ENCODE data around the gene ZNF646.

The ZNF646 gene, protein sequence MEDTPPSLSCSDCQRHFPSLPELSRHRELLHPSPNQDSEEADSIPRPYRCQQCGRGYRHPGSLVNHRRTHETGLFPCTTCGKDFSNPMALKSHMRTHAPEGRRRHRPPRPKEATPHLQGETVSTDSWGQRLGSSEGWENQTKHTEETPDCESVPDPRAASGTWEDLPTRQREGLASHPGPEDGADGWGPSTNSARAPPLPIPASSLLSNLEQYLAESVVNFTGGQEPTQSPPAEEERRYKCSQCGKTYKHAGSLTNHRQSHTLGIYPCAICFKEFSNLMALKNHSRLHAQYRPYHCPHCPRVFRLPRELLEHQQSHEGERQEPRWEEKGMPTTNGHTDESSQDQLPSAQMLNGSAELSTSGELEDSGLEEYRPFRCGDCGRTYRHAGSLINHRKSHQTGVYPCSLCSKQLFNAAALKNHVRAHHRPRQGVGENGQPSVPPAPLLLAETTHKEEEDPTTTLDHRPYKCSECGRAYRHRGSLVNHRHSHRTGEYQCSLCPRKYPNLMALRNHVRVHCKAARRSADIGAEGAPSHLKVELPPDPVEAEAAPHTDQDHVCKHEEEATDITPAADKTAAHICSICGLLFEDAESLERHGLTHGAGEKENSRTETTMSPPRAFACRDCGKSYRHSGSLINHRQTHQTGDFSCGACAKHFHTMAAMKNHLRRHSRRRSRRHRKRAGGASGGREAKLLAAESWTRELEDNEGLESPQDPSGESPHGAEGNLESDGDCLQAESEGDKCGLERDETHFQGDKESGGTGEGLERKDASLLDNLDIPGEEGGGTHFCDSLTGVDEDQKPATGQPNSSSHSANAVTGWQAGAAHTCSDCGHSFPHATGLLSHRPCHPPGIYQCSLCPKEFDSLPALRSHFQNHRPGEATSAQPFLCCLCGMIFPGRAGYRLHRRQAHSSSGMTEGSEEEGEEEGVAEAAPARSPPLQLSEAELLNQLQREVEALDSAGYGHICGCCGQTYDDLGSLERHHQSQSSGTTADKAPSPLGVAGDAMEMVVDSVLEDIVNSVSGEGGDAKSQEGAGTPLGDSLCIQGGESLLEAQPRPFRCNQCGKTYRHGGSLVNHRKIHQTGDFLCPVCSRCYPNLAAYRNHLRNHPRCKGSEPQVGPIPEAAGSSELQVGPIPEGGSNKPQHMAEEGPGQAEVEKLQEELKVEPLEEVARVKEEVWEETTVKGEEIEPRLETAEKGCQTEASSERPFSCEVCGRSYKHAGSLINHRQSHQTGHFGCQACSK (N-terminal part only)

DNA sequence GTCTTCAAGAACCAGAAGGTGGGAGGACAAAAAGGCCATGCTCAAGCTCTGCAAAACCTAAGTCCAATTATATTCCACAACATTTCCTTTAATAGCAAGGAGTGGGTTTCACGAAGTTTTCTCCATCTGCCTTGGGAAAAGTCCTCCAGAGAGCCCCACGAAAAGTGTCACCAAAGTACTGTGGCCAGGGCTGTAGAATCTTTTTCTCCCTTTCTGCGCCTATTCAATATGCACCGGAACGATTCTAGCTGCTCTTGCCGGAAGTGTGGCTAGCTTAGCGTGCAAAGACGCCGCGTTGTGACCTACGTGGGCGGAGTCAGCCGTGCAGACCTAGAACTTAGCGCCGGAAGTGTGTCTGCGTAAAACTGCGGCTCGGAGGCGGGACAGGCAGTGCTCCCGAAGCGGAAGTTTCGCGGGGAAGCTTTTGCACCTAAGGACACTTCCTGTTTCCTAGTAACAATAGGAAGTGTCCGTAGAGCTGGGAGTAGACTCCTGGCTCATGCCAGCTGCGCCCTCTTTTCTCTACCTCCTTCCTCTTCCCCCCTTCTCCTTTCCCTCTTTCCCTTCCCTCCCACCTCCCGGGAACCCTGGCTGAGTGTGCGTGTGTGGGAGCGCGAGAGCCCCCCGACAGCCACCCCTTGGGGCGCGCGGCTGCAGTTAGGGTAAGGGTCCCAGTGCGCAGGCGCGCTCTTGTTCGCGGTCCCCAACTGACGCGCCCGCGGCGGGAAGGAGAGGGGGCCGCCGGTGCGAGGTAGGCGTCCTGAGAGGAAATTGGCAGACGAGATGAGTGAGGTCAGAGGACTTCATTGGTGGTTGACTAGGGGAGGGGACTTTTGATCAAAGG is at the start of gene ZNF646, which contains the start of gene ZNF668:
ZNF646 (plus strand) TSS at position 453 of the 844 bp plus-strand sequence. CDS start 1,903 bp downstream, outside the sequence.
ZNF668 (minus strand) TSS at position 271 of the 844 bp plus-strand sequence. CDS start 9,781 bp downstream, outside the sequence.
- DNase-seq, result peak; percentile 98

DNA sequence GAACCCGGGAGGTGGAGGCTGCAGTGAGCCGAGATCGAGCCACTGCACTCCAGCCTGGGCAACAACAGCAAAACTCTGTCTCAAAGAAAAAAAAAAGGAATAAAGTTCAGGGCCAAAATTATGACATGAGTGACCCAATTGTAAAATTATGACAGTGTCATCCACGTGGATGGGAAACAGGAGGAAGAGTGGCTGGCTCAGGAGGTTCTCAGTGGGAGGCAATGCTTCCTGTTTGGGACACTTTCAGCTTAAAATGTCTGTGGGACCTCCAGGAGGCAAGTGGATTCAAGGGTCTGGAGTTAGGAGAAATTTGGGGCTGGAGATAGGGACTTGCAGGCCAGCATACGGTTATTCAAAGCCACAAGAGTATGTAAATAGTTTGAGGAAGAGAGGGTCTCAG is 48.9 kb upstream of the ZNF646 start:
- no peak for DNase-seq

- DNase-seq, result no peak
These were observed 45.0 kb upstream of the ZNF646 start for GRCh38 chr16:31029272-31029671.

- no peak for DNase-seq
These were observed 42.9 kb upstream of the ZNF646 start for GRCh38 chr16:31031276-31031675.

GRCh38 chr16:31032736-31033708 is 41.2 kb upstream of the ZNF646 start, which contains the start of gene STX4:
Gene STX4 (plus strand): TSS chr16:31033558. CDS start chr16:31033806, 248 bp downstream.
- DNase-seq, result peak; percentile 99

DNA sequence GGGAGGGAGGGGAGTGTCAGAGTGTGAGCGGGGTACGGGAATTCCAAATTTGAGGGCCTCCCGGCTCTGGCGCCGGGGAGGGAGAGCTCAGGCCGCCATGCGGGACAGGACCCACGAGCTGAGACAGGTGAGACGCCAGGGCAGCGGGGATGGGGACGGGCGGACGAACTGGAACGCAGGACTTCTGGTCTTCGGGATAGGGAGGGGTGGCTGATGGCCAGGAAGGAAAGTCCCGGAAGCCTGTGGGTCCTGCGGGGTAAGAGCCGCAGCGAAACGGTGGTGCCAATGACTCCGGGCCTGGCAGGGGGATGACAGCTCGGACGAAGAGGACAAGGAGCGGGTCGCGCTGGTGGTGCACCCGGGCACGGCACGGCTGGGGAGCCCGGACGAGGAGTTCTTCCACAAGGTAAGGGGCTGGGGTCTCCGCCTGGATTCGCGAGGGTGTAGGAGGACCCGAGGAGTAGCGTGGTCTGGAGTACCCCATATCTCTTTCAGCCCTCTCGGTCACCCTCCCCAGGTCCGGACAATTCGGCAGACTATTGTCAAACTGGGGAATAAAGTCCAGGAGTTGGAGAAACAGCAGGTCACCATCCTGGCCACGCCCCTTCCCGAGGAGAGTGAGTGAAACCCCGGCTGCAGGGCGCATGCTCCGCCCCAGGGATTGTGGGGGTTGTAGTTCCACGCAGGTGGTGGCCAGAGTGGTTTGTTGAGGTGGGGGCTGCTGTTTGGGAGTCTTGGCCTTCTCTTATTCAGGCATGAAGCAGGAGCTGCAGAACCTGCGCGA is 40.3 kb upstream of the ZNF646 start:
- DNase-seq, result peak; percentile 87

GRCh38 chr16:31036691-31037090 is 37.5 kb upstream of the ZNF646 start:
- DNase-seq, result no peak

- no peak for DNase-seq
These were observed 35.2 kb upstream of the ZNF646 start for GRCh38 chr16:31038993-31039392.

GRCh38 chr16:31042866-31043265 is 31.4 kb upstream of the ZNF646 start:
- no peak for DNase-seq

DNA sequence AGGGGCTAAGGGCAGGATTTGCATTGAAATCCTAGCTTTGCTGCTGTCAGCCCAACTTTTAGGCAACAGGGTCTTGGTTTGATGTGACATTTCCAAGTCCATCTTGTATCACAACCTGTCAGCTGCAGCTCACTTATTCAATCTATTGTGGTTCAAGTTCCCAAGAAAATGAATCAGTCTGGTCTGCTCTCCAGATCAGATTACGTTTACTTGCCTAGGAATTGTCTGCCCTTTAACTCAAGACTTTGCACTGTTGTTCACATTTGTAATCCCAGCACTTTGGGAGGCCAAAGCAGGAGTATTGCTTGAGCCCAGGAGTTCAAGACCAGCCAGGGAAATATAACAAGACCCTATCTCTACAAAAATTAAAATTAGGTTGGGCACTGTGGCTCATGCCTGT is 30.9 kb upstream of the ZNF646 start:
- no peak for DNase-seq

DNA sequence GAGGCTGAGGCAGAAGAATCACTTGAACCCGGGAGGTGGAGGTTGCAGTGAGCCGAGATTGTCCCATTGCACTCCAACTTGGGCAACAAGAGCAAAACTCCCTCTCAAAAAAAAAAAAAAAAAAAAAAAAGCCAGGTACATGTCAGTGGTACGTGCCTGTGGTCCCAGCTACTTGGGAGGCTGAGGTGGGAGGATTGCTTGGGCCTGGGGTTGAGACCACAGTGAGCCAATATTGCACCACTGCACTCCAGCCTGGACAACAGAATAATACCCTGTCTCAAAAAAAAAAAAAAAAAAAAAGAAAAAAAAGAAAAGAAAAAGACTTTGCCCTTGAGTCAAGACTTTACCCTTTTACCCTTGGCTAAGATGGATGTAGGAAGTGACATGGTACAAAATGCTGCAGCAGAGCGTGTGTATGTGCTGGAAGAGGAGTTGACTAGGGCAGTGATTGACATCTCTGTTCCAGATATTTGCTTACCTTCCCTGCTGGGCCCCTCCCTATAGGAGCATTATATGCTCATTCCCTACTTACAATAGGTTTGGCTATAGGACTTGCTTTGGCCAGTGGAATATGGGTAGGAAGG is 30.2 kb upstream of the ZNF646 start:
- no peak for DNase-seq

GRCh38 chr16:31050280-31051030 is 23.8 kb upstream of the ZNF646 start:
- no peak for DNase-seq

- no peak for DNase-seq
These were observed 22.1 kb upstream of the ZNF646 start for GRCh38 chr16:31052114-31052513.

GRCh38 chr16:31055613-31056012 is 18.6 kb upstream of the ZNF646 start:
- no peak for DNase-seq

DNA sequence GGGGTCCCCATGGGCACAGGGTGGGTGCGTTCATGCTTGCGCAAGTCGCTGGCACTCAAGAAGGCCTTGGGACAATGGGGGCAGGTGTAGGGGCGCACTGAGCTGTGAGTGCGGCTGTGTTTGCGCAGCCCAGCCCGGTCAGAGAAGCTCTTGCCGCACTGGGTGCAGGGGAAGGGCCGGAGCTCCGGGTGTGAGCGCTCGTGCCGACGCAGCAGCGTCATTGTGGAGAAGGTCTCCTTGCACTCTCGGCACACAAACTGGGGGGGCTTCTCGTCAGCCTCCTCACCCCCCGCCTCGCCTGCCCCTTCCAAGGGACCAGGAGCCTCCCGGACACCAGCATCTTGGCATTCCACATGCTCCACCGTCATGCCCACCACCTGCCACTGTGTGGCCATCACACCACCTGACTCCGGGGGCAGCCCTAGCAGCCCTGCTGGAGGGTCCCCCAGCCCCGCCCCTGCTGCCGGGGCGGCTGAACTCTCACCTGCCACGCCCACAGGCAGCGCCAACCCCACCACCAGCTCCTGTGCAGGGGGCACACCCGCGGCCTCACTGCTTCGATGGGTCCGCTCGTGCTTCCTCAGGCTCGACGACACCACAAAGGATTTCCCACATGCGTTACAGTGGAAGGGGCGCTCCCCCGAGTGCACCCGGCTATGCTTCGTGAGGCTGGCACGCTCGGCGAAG is 13.0 kb upstream of the ZNF646 start:
- DNase-seq, result no peak

GRCh38 chr16:31061813-31062440 is 12.3 kb upstream of the ZNF646 start:
- DNase-seq, result no peak

DNA sequence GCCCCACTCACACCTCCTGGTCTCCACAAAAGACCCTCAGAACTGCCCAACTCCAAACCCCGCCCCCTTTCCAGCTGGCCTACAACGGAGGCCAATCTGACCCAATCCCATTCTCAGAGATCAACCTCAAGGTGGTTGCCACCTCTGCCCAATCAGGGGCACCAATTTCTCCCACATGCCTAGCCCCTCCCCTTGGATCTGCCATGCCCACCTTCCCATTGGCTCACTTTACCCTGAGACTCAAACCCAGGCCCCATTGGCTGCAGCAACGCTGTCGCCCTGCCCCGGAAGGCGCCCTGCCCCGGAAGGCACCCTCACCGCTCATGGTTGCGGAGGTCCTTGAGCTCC is 10.8 kb upstream of the ZNF646 start:
- peak; percentile 14 for DNase-seq
